Muscle layer of colon (tissue), 2 donors: ENCODE data around the gene HOXD3.
A peak's percentile ranks its signal among the peaks of the same experiment; 100 is the strongest.

Source experiments
- H3K27ac ChIP-seq: one replicate; pipeline ENCODE4 v1.7.0; 2013; ENCODE audit warnings: low read depth, mild to moderate bottlenecking, low read length, moderate library complexity
- H3K27me3 ChIP-seq, 2 donors: one replicate each; pipeline ENCODE4 v1.7.0; 2013; ENCODE audit warnings: low read length in 2 of 2, mild to moderate bottlenecking in 2 of 2; ENCODE audit not compliant: insufficient read depth in 2 of 2, control insufficient read depth in 1 of 2
- H3K36me3 ChIP-seq: one replicate; pipeline ENCODE4 v1.7.0; 2013; ENCODE audit warnings: mild to moderate bottlenecking, low read length; ENCODE audit not compliant: insufficient read depth
- H3K4me1 ChIP-seq: one replicate; pipeline ENCODE4 v1.7.0; 2013; ENCODE audit warnings: mild to moderate bottlenecking, low read length; ENCODE audit not compliant: insufficient read depth
- H3K4me3 ChIP-seq, 2 donors: one replicate each; pipeline ENCODE4 v1.7.0; 2013; ENCODE audit warnings: low read length in 2 of 2, low read depth in 1 of 2, mild to moderate bottlenecking in 1 of 2, moderate library complexity in 1 of 2
- H3K9ac ChIP-seq: one replicate; pipeline ENCODE4 v1.7.0; 2013; ENCODE audit warnings: low read length
- H3K9me3 ChIP-seq: one replicate; pipeline ENCODE4 v1.7.0; 2013; ENCODE audit warnings: mild to moderate bottlenecking, low read length
- donor health status: abdominal sarcoma.
- donor health status: Adenocarcinoma of cecum.

The HOXD3 gene

DNA sequence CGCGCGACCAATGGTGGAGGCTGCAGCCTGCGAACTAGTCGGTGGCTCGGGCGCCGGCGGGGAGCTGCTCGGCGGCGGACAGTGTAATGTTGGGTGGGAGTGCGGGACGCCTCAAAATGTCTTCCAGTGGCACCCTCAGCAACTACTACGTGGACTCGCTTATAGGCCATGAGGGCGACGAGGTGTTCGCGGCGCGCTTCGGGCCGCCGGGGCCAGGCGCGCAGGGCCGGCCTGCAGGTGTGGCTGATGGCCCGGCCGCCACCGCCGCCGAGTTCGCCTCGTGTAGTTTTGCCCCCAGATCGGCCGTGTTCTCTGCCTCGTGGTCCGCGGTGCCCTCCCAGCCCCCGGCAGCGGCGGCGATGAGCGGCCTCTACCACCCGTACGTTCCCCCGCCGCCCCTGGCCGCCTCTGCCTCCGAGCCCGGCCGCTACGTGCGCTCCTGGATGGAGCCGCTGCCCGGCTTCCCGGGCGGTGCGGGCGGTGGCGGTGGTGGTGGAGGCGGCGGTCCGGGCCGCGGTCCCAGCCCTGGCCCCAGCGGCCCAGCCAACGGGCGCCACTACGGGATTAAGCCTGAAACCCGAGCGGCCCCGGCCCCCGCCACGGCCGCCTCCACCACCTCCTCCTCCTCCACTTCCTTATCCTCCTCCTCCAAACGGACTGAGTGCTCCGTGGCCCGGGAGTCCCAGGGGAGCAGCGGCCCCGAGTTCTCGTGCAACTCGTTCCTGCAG, 34.3 kb upstream of the HOXD3 start, which contains the start of gene HOXD9:
Gene HOXD9 (plus strand): TSS at position 37 of the 728 bp plus-strand sequence. CDS start 50 bp downstream, at position 87.
- peaks cover 17% of the 10 kb centered on the region for H3K4me1 ChIP-seq
- no peaks in the 10 kb centered on the region for H3K36me3 ChIP-seq
- peak within 1 kb of the TSS; percentile 75 for H3K27ac ChIP-seq
- H3K27me3 ChIP-seq, result peaks cover 12 to 34% of the 10 kb centered on the region in 2 donors
- H3K4me3 ChIP-seq, result peak within 1 kb of the TSS; percentile 56 to 84
- H3K9ac ChIP-seq, result peak within 1 kb of the TSS; percentile 39
- no peaks in the 10 kb centered on the region for H3K9me3 ChIP-seq

DNA sequence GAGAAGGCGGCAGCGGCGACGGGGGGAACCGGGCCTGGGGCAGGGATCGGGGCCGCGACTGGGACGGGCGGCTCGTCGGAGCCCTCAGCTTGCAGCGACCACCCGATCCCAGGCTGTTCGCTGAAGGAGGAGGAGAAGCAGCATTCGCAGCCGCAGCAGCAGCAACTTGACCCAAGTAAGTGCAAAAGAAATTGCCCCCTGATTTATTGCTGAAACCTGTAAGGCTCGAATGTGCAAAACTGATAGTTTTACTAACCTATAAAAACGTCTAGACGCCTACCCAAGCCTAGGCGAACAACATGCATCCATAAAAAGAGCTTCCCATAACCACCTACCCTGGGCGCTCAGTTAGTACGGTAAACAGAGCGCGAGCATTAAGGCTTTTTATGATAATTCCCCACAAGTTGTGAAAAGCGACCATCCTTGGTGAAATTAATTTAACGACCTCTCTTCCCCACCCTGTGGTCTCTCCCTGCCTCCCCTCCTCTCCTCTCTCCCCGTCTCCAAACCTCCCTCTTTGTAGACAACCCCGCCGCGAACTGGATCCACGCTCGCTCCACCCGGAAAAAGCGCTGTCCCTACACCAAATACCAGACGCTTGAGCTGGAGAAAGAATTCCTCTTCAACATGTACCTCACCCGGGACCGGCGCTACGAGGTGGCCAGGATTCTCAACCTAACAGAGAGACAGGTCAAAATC, 33.5 kb upstream of the HOXD3 start:
- Histone ChIP-seq H3K27ac (peak overlapping the region; percentile 75), H3K36me3 (no peaks in the 10 kb centered on the region), H3K4me1 (peaks cover 23% of the 10 kb centered on the region), H3K9me3 (no peaks in the 10 kb centered on the region), H3K4me3 (peak overlapping the region; percentile 56 to 84), H3K27me3 (peaks cover 8 to 27% of the 10 kb centered on the region in 2 donors), H3K9ac (peak overlapping the region; percentile 29)

DNA sequence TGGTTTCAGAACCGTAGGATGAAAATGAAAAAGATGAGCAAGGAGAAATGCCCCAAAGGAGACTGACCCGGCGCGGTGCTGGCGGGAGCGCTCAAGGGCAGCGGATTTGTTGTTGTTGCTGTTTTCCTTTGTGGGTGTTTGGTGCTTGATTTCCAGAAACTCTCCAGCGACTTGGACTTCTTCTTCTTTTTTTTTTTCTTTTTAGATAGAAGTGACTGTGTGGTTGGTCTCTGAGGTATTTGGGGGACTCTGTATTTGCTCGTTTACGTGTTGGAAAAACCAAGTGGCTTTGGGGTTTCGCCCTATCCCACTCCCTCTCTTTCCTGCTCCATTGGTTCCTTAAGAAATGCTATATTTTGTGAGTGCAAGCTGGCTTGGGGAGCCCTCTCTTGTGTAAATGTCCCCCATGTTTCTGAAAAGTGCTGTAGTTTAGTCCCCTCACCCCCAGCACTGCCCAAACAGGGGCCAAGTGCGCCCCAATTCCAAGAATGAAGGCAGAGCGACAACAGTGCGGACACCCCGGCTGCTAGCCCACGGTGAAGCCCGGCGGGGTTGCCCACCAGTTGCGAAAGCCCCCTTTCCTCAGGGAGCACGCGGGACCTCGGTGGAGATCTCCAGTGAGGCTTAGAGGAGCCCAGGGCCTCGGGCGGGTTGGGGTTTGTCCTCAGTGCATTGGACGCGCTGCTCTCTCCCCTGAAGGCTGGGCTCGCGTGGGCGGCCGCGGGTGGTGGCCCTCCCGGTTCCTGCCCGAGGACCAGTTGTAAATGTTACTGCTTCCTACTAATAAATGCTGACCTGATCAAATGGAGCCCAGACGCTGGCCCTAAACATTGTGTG, 32.8 kb upstream of the HOXD3 start:
- H3K4me1 ChIP-seq, result peaks cover 23% of the 10 kb centered on the region
- peak overlapping the region; percentile 75 for H3K27ac ChIP-seq
- peak overlapping the region; percentile 29 for H3K9ac ChIP-seq
- peaks cover 4 to 23% of the 10 kb centered on the region in 2 donors for H3K27me3 ChIP-seq
- H3K4me3 ChIP-seq, result peak overlapping the region in 1 of 2 donors; percentile 84
- no peaks in the 10 kb centered on the region for H3K9me3 ChIP-seq
- H3K36me3 ChIP-seq, result no peaks in the 10 kb centered on the region

DNA sequence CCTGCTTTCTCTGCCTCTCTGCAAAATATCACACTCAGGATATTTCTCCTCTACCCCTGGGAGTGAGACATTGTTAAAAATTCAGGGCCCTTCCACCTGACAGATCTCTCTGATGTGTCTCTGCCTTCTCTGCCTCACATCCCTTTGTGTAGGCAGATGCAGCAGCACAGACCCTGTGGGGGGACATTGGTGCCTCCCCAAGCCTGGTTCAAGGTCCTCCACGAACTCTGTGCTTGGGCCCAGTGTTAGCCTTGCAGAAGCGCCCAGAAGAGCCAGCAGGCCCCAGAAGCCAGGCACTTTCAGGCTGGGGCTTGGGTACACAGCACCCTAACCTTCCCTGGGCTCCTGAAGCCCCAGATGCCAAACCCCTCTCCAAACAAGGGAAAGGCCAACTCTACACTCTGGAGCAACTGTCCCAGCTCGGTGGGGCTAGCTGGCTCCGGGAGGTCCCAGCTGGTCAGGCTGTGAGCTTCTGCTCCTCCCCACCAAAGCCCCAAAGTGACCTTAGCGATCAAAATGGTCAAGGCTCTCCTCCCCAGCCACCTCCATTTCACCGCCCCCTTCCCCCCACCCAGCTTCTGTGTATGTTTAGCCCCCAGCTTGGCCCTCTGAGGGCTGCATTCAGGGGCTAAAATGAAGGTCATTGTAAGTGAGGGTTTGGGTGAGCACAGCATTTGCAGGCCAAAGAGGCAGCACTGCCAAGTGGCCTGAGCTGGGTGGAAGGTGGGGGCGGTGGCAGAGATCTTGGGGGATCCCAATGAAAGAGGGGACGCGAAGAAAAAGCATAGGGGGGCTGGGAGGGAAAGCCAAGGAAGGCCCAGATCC, 31.9 kb upstream of the HOXD3 start:
- H3K9me3 ChIP-seq, result no peaks in the 10 kb centered on the region
- H3K4me1 ChIP-seq, result peaks cover 22% of the 10 kb centered on the region
- peaks cover 4 to 17% of the 10 kb centered on the region in 2 donors for H3K27me3 ChIP-seq
- H3K36me3 ChIP-seq, result no peaks in the 10 kb centered on the region
- no peak overlapping the region for H3K27ac ChIP-seq
- peak overlapping the region in 1 of 2 donors; percentile 41 for H3K4me3 ChIP-seq
- no peak overlapping the region for H3K9ac ChIP-seq

DNA sequence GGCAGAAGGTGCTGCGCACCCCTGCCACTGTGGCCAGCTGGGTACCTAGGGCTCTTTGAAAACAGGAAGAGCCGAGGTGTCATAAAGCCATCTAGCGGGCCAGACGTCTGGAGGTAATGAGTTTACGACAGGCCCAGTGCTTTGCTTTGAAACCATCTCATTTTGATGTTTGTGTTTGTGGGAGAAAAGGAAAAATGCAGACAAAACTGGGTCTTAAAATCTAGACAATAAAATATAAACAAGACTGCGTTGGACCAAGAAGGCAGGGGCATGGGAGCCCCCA, 31.4 kb upstream of the HOXD3 start:
- Histone ChIP-seq H3K4me1 (peaks cover 18% of the 10 kb centered on the region), H3K27me3 (peaks cover 0 to 15% of the 10 kb centered on the region in 2 donors), H3K36me3 (no peaks in the 10 kb centered on the region), H3K9ac (no peak overlapping the region), H3K9me3 (no peaks in the 10 kb centered on the region), H3K27ac (no peak overlapping the region), H3K4me3 (no peak overlapping the region)

DNA sequence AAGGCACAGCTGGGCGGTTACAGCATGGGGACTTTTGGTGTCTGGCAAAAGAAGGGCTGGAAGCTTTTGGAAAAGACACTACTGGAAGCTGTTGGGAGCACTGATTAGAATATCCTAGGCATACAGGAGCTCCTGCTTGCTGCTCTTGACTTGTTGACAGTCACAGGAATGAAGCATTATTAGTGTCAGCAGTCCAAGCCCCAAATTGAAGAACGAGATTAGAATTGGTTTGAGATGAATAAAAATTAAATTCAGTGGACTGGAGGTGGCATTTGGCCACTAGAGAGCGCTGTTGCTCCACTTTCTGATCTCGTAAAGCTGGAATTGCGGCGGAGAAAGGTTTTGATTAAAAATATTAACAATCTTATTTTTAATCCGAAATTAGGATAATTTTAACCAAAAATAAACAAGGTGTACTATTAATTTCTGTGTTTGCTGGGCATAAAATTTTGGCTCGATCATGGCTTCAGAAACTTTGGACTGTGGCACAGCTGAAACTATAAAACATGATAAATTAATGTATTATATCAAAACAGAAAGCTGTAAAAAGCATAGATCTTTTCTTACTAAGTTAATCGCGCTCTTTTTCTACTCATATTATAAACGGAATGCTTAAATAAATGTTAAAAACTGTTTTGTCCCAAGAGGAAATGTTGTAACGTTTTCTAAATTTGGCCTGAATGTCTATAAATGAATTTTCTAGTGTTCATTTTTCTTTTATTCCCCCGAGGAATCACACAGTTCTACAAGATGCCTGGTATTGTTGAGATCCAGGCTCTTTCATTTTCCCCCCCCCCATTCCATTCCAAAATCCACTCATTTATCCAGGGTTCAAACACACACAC, 30.0 kb upstream of the HOXD3 start:
- Histone ChIP-seq H3K4me3 (peak overlapping the region in 1 of 2 donors; percentile 68), H3K27ac (peak overlapping the region; percentile 74), H3K27me3 (peaks cover 0 to 8% of the 10 kb centered on the region in 2 donors), H3K9me3 (no peaks in the 10 kb centered on the region), H3K9ac (peak overlapping the region; percentile 23), H3K36me3 (no peaks in the 10 kb centered on the region), H3K4me1 (peaks cover 23% of the 10 kb centered on the region)

DNA sequence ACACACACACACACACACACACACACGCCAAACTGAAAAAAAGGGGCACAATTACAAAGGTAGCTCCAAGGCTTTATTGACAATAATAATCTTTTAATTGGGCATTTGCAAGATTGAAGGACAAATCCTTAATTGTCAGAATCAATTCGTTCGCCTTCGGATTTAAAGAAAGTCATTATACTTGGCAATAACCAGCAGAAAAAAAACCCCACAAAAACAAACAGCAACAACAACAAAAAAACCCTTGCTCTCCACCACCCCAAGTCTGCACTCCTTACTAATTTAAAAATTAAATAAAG, 29.4 kb upstream of the HOXD3 start:
- Histone ChIP-seq H3K36me3 (no peaks in the 10 kb centered on the region), H3K4me1 (peaks cover 28% of the 10 kb centered on the region), H3K9ac (peak overlapping the region; percentile 66), H3K27ac (peak overlapping the region; percentile 74), H3K27me3 (peaks cover 0 to 7% of the 10 kb centered on the region in 2 donors), H3K9me3 (no peaks in the 10 kb centered on the region), H3K4me3 (peak overlapping the region in 1 of 2 donors; percentile 68)

DNA sequence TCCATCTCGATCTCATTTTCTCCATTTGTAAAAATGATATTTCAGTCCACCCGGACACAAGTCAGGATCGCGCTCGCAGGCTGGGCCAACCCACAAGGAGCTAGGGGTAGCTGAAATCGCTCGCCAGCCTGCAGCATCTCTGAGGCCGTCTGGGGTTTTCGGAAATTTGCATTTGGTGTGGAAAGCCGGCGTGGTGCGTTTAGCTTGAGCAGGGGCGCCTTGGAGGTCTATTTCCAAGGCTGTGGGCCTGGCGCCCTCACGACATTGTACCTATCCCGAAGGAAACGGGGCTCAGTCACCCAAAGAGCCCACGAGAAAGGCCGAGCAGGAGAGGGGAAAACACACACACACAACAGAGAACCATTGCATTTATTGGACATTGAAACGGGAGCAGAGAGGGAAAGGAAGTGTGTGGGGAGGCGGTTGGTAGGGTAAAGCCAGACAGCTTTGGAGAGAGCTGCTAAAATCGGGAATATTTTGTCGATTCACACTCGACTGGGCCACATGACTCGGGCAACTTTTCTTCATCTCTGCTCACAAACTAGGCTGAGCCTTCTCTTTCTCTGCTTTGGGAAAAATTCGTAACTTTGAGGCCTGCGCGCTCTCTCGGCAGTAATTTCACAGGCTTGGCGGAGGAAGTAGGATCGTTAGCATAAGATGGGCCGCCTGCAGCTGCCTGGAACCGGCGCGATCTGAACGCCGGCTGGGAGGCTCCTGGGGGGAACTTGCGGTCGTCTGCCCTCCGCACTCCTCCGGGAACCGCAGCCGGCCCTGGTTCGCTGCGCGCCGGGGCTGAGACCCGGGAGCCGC, 28.7 kb upstream of the HOXD3 start:
- Histone ChIP-seq H3K27ac (peak overlapping the region; percentile 74), H3K9ac (peak overlapping the region; percentile 66), H3K4me3 (peak overlapping the region; percentile 40 to 68), H3K27me3 (peaks cover 0 to under 1% of the 10 kb centered on the region in 2 donors), H3K36me3 (no peaks in the 10 kb centered on the region), H3K4me1 (peaks cover 34% of the 10 kb centered on the region), H3K9me3 (no peaks in the 10 kb centered on the region)

DNA sequence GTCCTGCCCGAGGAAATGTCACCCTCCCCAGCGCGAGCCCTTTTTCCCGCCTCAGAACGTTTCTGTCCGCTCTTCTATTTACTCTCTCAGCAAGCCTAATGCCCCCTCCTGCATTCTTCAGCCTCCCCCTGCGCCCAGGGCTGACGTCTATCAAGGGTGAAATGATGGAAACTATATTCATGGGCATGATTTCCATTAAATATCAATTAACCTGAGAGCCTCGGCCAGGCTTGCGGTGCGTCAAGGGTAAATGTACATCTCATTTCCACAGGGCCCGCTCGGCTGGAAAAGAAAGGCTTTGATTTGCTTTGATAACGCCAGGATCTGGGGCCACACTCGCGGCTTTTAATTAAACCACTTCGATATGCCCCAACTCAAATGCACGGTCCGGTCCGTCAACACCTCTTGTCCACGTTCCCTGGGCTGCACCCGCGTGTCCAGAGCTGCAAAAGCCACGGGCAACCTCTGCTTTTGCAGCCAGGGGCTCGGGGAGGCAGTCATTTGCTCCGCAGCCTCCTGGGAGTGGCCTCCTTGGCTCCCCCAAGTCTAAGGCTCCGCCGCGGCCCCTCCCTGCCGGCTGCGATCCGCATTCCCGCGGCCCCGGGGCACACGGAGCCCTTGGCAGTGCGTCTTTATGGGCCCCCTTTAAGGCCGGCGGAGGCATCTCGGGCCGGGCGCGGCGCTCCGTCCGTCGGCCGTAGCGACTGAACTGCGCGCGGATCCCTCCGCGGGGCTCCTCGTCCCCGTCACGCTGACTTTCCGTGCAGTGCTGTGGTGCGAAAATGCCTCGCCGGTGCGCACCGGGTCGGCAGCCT, 27.9 kb upstream of the HOXD3 start, which contains the start of gene HOXD8:
Gene HOXD8 (plus strand): TSS at position 724 of the 815 bp plus-strand sequence. CDS start 662 bp downstream, outside the sequence.
- Histone ChIP-seq H3K9me3 (no peaks in the 10 kb centered on the region), H3K27me3 (no peaks in the 10 kb centered on the region), H3K9ac (peak within 1 kb of the TSS; percentile 66), H3K27ac (peak within 1 kb of the TSS; percentile 96), H3K4me3 (peak within 1 kb of the TSS; percentile 53 to 68), H3K4me1 (peaks cover 38% of the 10 kb centered on the region), H3K36me3 (no peaks in the 10 kb centered on the region)
